ENCODE measurements around the gene HIVEP3. TPM values are rescaled to one million over a fixed set of nuclear protein-coding genes. Genes with fewer than 3 reads are reported as not detected.

Gene HIVEP3
- total and polyA plus RNA-seq, 3 experiments from 2014 or later, result 15.1 to 24.0 (median 23.0) TPM

- H3K36me3 ChIP-seq (ENCODE audit: insufficient read depth, low read length), result no peaks in the 10 kb centered on the region
- H3K9me3 ChIP-seq (ENCODE audit: low read length), result no peaks in the 10 kb centered on the region
- no peaks in the 10 kb centered on the region for H3K4me1 ChIP-seq (ENCODE audit: insufficient read depth, low read length)
- H3K27me3 ChIP-seq (ENCODE audit: insufficient read depth, low read length, poor library complexity, severe bottlenecking), result no peaks in the 10 kb centered on the region
- H3K36me3 Mint-ChIP-seq, result peaks cover 0 to 35% (median 2%) of the 10 kb centered on the region in 3 donors
- H3K4me3 Mint-ChIP-seq, result no peak overlapping the region
- no peak overlapping the region for H3K4me3 ChIP-seq (ENCODE audit: low read length)
- ChIA-PET CTCF (no interaction called here), POLR2A (no interaction called here)
- peaks cover 5 to 14% (median 9%) of the 10 kb centered on the region in 3 donors for H3K4me1 Mint-ChIP-seq
- H3K27me3 Mint-ChIP-seq, result no peaks in the 10 kb centered on the region
- H3K27ac Mint-ChIP-seq, result no peak overlapping the region
- no peak overlapping the region for H3K27ac ChIP-seq (ENCODE audit: low read depth, low read length)
- peaks cover 0 to 1% (median 0%) of the 10 kb centered on the region in 5 donors for H3K9me3 Mint-ChIP-seq
- DNase-seq, result no peak
Measured at GRCh38 chr1:41582004-41582325, 336.8 kb downstream of the HIVEP3 start.

- Mint-ChIP-seq H3K27ac (peak overlapping the region in 2 of 8 donors; percentile 12 to 70), H3K27me3 (no peaks in the 10 kb centered on the region), H3K4me3 (no peak overlapping the region), H3K36me3 (peaks cover 0 to 35% (median 2%) of the 10 kb centered on the region in 3 donors), H3K4me1 (peaks cover 5 to 14% (median 9%) of the 10 kb centered on the region in 3 donors), H3K9me3 (peaks cover 0 to 1% (median 0%) of the 10 kb centered on the region in 5 donors)
- POLR2A ChIA-PET, result interaction anchor here (0.6 kb wide), 1 partner anchor 17 kb away, joined by 3 read pairs; no protein-coding TSS in a partner anchor
- H3K4me3 ChIP-seq (ENCODE audit: low read length), result no peak overlapping the region
- H3K27me3 ChIP-seq (ENCODE audit: insufficient read depth, low read length, poor library complexity, severe bottlenecking), result no peaks in the 10 kb centered on the region
- H3K4me1 ChIP-seq (ENCODE audit: insufficient read depth, low read length), result no peaks in the 10 kb centered on the region
- H3K9me3 ChIP-seq (ENCODE audit: low read length), result no peaks in the 10 kb centered on the region
- no peak for DNase-seq
- no peaks in the 10 kb centered on the region for H3K36me3 ChIP-seq (ENCODE audit: insufficient read depth, low read length)
- no peak overlapping the region for H3K27ac ChIP-seq (ENCODE audit: low read depth, low read length)
- CTCF ChIA-PET, result no interaction called here
Measured at GRCh38 chr1:41581216-41582003, 337.3 kb downstream of the HIVEP3 start.

- CTCF ChIA-PET, result interaction anchor here (0.9 to 1.3 kb wide), 2 partner anchors 311 to 593 kb away, joined by 3 to 4 read pairs; no protein-coding TSS in a partner anchor
- Mint-ChIP-seq H3K4me3 (no peak overlapping the region), H3K4me1 (peaks cover 5 to 15% (median 9%) of the 10 kb centered on the region in 3 donors), H3K36me3 (peaks cover 0 to 35% (median 2%) of the 10 kb centered on the region in 3 donors), H3K27me3 (no peaks in the 10 kb centered on the region), H3K27ac (peak overlapping the region in 2 of 8 donors; percentile 2 to 51), H3K9me3 (peaks cover 0 to 1% (median 0%) of the 10 kb centered on the region in 5 donors)
- Histone ChIP-seq H3K9me3 (ENCODE audit: low read length) (no peaks in the 10 kb centered on the region), H3K27ac (ENCODE audit: low read depth, low read length) (no peak overlapping the region), H3K27me3 (ENCODE audit: insufficient read depth, low read length, poor library complexity, severe bottlenecking) (no peaks in the 10 kb centered on the region), H3K36me3 (ENCODE audit: insufficient read depth, low read length) (no peaks in the 10 kb centered on the region), H3K4me3 (ENCODE audit: low read length) (no peak overlapping the region), H3K4me1 (ENCODE audit: insufficient read depth, low read length) (no peaks in the 10 kb centered on the region)
- DNase-seq, result no peak
- POLR2A ChIA-PET, result interaction anchor here (0.6 kb wide), 1 partner anchor 17 kb away, joined by 3 read pairs; no protein-coding TSS in a partner anchor
Measured at GRCh38 chr1:41580520-41581172, 338.1 kb downstream of the HIVEP3 start.

- ChIA-PET POLR2A (no interaction called here), CTCF (interaction anchor here (0.9 to 1.3 kb wide), 2 partner anchors 312 to 594 kb away, joined by 3 to 4 read pairs; no protein-coding TSS in a partner anchor)
- DNase-seq, result no peak
- no peak overlapping the region for H3K4me3 ChIP-seq (ENCODE audit: low read length)
- H3K27me3 Mint-ChIP-seq, result no peaks in the 10 kb centered on the region
- no peaks in the 10 kb centered on the region for H3K27me3 ChIP-seq (ENCODE audit: insufficient read depth, low read length, poor library complexity, severe bottlenecking)
- peaks cover 0 to 37% (median 4%) of the 10 kb centered on the region in 3 donors for H3K36me3 Mint-ChIP-seq
- H3K4me1 ChIP-seq (ENCODE audit: insufficient read depth, low read length), result no peaks in the 10 kb centered on the region
- H3K36me3 ChIP-seq (ENCODE audit: insufficient read depth, low read length), result no peaks in the 10 kb centered on the region
- H3K9me3 ChIP-seq (ENCODE audit: low read length), result no peaks in the 10 kb centered on the region
- H3K9me3 Mint-ChIP-seq, result peaks cover 0 to 1% (median 0%) of the 10 kb centered on the region in 5 donors
- H3K27ac Mint-ChIP-seq, result peak overlapping the region in 2 of 8 donors; percentile 36 to 86
- peaks cover 5 to 18% (median 11%) of the 10 kb centered on the region in 3 donors for H3K4me1 Mint-ChIP-seq
- no peak overlapping the region for H3K4me3 Mint-ChIP-seq
- H3K27ac ChIP-seq (ENCODE audit: low read depth, low read length), result no peak overlapping the region
Measured at GRCh38 chr1:41580021-41580420, 338.7 kb downstream of the HIVEP3 start.

- peaks cover 5% of the 10 kb centered on the region for H3K4me1 ChIP-seq (ENCODE audit: insufficient read depth, low read length)
- H3K36me3 Mint-ChIP-seq, result peaks cover 0 to 26% (median 2%) of the 10 kb centered on the region in 3 donors
- CTCF ChIA-PET, result interaction anchor here (1.1 kb wide), 1 partner anchor 595 kb away, joined by 5 read pairs; no protein-coding TSS in a partner anchor
- no peaks in the 10 kb centered on the region for H3K36me3 ChIP-seq (ENCODE audit: insufficient read depth, low read length)
- POLR2A ChIA-PET, result no interaction called here
- peaks cover 5 to 24% (median 15%) of the 10 kb centered on the region in 3 donors for H3K4me1 Mint-ChIP-seq
- no peaks in the 10 kb centered on the region for H3K9me3 ChIP-seq (ENCODE audit: low read length)
- no peaks in the 10 kb centered on the region for H3K27me3 ChIP-seq (ENCODE audit: insufficient read depth, low read length, poor library complexity, severe bottlenecking)
- peak overlapping the region in 1 of 8 donors; percentile 64 for H3K27ac Mint-ChIP-seq
- H3K27ac ChIP-seq (ENCODE audit: low read depth, low read length), result no peak overlapping the region
- no peak overlapping the region for H3K4me3 ChIP-seq (ENCODE audit: low read length)
- no peak for DNase-seq
- no peaks in the 10 kb centered on the region for H3K27me3 Mint-ChIP-seq
- no peak overlapping the region for H3K4me3 Mint-ChIP-seq
- H3K9me3 Mint-ChIP-seq, result peaks cover 0 to 1% (median 0%) of the 10 kb centered on the region in 5 donors
Measured at GRCh38 chr1:41578712-41579335, 339.9 kb downstream of the HIVEP3 start.

GRCh38 chr1:41576620-41577019 lies 342.1 kb downstream of the HIVEP3 start:
- no peak overlapping the region for H3K4me3 Mint-ChIP-seq
- no peak for DNase-seq
- H3K4me1 ChIP-seq (ENCODE audit: insufficient read depth, low read length), result peaks cover 5% of the 10 kb centered on the region
- no peak overlapping the region for H3K27ac ChIP-seq (ENCODE audit: low read depth, low read length)
- H3K36me3 ChIP-seq (ENCODE audit: insufficient read depth, low read length), result peaks cover 3% of the 10 kb centered on the region
- H3K27me3 ChIP-seq (ENCODE audit: insufficient read depth, low read length, poor library complexity, severe bottlenecking), result no peaks in the 10 kb centered on the region
- H3K36me3 Mint-ChIP-seq, result peaks cover 0 to 26% (median 2%) of the 10 kb centered on the region in 3 donors
- CTCF ChIA-PET, result interaction anchor here (1.2 to 1.6 kb wide), 2 partner anchors 235 to 597 kb away, joined by 3 to 9 read pairs; no protein-coding TSS in a partner anchor
- no peak overlapping the region for H3K4me3 ChIP-seq (ENCODE audit: low read length)
- peak overlapping the region in 1 of 8 donors; percentile 50 for H3K27ac Mint-ChIP-seq
- no peaks in the 10 kb centered on the region for H3K9me3 ChIP-seq (ENCODE audit: low read length)
- H3K4me1 Mint-ChIP-seq, result peaks cover 5 to 25% (median 19%) of the 10 kb centered on the region in 3 donors
- no peaks in the 10 kb centered on the region for H3K27me3 Mint-ChIP-seq
- peaks cover 0 to 1% (median 0%) of the 10 kb centered on the region in 5 donors for H3K9me3 Mint-ChIP-seq
- POLR2A ChIA-PET, result no interaction called here

- Histone ChIP-seq H3K9me3 (ENCODE audit: low read length) (no peaks in the 10 kb centered on the region), H3K27me3 (ENCODE audit: insufficient read depth, low read length, poor library complexity, severe bottlenecking) (no peaks in the 10 kb centered on the region), H3K27ac (ENCODE audit: low read depth, low read length) (no peak overlapping the region), H3K4me3 (ENCODE audit: low read length) (no peak overlapping the region), H3K4me1 (ENCODE audit: insufficient read depth, low read length) (peaks cover 5% of the 10 kb centered on the region), H3K36me3 (ENCODE audit: insufficient read depth, low read length) (peaks cover 3% of the 10 kb centered on the region)
- CTCF ChIA-PET, result interaction anchor here (1.2 to 1.6 kb wide), 2 partner anchors 235 to 598 kb away, joined by 3 to 9 read pairs; no protein-coding TSS in a partner anchor
- peaks cover 5 to 24% (median 18%) of the 10 kb centered on the region in 3 donors for H3K4me1 Mint-ChIP-seq
- H3K36me3 Mint-ChIP-seq, result peaks cover 0 to 27% (median 4%) of the 10 kb centered on the region in 3 donors
- H3K4me3 Mint-ChIP-seq, result no peak overlapping the region
- H3K27ac Mint-ChIP-seq, result no peak overlapping the region
- peaks cover 0 to 1% (median 0%) of the 10 kb centered on the region in 5 donors for H3K9me3 Mint-ChIP-seq
- POLR2A ChIA-PET, result no interaction called here
- no peaks in the 10 kb centered on the region for H3K27me3 Mint-ChIP-seq
- no peak for DNase-seq
Measured at GRCh38 chr1:41576206-41576605, 342.5 kb downstream of the HIVEP3 start.
